HG03097 (cell line): Measurements from ENCODE around the gene TEX22.

Experiments
- ATAC-seq: cut with Tn5 transposase; IDR thresholded peaks from one replicate; pipeline ENCODE4 v1.9.1; 2021; ENCODE audit not compliant: unreplicated experiment, low FRiP score

The TEX22 gene

DNA sequence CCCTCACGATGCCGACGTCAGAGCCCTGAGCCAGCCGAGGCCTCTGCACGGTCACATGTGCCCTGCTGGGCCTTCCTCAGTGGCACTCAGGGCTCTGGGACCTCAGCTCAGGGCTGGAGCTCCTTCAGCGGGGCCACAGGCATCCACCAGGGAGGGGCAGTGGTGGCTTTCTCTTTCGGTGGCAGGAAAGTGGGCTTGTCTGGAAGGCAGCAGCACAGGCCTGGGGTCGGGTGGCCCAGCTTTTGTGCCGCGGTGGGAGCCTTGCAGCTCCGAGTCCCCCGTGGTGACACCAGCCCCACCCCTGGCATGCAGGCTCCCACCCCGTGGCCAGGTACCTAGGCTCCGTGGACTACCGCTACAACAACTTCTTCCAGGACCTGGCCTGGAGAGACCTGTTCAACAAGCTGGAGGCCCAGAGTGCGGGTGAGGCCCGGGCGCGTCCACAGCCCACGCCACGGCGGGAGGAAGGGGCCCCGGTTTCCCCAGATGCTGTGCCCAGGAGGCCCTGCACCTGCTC, 14.2 kb upstream of the TEX22 start:
- no peak for ATAC-seq

DNA sequence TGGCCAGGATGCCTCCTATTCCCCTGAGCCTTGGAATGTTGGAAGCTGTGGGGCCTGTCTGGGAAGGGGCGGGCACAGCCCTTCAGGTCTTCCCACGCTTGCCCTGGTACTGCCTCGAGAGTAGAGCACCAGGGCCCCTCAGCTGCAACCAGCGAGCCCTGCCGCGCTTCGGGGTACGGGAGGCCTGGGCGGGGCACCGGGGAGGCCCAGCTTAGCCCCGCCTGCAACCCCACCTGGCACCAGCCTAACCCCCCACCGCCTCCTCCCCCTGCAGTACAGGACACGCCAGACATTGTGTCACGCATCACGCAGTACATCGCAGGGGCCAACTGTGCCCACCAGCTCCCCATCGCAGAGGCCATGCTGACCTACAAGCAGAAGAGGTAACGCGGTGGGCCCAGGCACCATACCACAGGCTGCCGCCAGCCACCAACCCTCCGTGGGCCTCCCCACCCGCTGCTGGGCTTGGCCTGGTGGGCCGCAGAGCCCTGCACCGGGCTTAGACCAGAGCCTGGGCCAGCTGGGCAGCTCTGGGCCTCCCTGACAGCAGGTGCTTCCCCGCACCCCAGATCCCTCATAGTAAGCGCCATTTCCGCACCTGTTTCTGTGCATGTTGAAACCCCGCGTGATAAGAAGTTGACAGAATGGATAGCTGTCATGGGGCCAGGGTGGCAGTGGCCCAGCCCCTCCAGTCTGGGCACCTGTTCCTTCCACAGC, 13.6 kb upstream of the TEX22 start:
- no peak for ATAC-seq

DNA sequence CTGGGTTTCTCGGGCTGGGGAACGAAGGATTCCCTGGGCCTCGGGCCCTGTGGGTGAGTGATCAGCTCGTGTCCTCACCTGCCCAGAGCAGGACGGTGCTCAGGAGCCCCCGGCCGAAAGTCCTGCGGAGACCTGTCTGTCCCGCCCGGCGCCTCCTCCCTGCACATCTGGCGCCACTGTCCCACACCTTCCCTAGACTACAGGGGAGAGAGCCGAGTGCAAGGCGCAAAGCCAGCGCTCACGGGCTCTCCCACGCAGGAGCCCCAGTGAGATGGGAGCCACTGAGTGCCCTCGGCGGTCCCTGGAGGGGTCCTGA, 13.1 kb upstream of the TEX22 start:
- ATAC-seq, result no peak

DNA sequence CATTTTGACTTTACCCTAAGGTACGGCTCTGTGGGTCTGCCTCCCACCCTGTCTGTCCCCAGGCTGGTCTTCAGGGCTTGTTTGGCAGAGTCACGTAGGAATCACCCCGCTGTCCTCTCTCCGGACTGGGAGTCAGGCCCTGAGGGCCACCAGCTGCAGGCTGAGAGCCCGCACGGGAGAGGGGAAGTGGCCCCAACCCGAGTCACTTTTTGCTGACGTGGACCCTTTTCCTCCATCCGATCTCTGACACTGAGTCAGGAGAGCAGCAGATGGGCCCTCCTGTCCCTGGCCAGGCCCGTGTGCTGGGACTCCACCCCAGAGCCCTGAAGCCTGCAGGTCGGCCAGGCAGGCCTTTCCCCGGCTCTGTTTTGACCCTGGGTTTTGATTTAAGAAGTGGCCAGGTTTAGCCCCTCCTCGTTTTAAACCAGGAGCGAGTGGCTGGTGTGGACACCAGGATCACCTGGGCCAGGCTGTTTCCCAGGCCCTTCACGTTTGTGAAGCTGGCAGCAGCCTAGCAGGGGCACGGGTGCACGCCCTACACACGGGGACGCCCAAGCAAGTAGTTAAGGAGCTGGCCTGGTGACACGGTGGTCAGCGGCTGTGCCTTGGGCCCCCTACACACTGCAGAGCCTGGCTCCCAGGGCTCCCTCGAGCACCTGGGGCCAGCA, 12.5 kb upstream of the TEX22 start:
- no peak for ATAC-seq

DNA sequence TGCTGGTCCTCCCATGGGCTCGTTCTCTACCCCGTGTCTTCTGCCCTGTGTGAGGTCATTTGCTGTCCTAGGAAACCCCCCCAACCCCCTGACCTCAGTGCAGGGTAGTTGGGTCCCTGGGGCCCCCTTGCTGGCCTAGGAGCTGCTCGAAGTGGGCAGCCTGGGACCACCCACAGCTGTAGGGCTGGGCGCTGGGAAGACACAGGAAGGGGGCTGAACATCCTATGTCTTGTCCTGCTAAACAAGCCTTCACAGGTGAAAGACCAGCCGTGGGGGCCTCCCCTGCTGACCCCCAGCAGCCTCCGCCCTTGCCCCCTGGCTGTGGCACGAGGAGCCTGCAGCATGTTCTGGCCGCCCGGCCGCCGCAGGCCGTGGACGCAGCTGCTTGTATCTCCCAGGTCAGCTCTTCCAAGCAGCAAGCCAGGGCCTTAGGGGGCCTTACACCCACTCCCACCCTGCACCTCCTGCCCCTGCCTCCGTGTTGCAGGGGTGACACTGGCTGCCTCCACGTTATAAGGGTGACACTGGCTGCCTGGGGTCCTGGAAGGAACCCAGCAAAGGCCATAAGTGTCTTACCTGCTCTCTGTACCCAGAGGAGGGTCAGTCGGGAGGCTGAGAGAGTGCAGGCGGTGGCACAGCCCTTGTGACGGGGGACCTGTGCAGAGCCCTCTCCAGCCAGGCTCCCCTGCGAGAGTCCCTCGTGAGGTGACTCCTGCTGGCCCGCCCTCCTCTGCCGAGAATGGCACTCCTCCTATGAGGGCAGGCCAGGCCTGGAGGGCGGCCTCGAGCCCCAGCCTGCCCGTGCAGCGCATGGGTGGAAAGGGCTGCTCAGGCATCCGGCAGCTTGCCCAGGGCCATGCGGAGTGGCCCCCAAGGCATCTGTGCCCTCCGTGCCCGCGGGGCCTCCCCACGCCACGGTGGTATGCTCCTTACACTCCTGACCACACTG, 11.5 kb upstream of the TEX22 start:
- no peak for ATAC-seq

DNA sequence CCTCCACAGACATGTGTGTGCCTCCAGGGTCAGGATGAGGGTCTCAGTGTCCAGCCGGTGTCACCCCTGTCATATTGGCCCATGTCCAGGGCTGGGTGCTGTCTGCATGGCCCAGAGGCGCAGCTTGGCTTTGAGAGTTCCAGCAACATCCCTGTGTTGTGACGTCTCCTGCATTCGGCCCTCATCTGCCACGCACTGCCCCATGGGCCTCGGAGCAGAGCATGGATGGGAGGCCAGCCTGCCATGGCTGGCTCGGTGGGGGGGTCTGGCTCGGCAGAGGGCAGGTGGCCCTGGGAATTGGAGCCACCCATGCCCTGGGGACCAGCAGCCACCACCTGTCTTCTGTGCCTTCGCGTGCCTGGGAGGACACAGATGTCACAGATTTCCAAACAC, 10.8 kb upstream of the TEX22 start:
- no peak for ATAC-seq

DNA sequence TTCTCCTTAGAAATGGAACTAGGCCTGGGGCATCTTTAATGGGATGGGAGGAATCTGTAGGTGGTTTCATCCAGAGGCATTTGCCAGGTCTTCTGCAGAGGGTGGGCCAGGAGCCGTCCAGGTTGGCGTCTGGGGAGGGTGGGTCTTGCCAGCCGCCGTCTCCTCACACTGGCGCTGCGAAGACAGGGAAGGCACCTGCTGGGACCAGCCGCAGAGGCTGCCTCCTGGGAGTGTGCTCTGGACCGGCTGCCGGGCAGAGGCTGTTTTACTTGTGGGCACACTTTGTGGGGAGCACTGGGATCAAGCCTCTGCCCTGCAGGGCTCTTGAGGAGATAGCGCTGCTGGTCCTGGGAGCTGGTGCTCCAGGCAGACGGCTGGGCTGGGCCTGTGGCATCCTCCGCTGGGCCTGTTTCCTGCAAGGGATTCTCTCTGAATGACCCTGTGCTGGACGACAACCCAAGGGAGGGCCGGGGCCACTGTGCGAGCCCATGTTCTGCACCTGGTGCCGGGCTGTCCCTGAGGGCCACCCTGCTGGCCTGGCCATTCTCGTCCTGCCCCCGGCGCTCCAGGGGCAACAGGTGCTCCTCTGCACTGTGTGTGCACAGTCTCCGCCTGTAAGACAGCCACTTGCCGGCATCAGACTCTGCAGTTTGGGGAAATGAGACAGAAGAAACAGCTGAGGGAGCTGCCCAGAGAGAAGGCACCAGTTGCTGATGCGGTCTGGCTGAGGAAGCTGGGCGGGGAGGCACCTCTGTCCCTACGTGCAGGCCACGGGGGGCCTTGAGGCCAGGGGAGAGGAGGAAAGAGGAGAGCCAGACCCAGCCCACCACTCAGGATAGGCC, 10.0 kb upstream of the TEX22 start:
- ATAC-seq, result no peak

DNA sequence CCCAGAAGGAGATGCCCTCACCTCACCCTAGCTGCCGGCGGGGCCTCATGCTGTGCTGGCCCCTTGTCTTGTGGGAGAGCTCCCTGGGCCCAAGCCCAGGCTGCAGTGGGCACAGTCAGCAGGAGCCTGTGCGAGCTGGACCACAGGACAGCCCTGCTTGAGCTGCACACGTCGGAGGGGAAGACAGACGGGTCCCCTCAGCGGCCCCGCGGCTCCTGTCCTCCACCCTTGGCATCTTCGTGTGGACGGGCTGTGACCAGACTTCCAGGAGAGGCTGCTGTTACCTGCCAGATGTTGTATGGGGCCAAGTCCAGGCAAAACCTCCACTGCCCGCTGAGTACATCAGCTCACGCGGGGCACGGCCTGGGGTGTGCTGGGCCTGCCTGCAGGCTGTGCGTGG, 9.4 kb upstream of the TEX22 start:
- ATAC-seq, result no peak

DNA sequence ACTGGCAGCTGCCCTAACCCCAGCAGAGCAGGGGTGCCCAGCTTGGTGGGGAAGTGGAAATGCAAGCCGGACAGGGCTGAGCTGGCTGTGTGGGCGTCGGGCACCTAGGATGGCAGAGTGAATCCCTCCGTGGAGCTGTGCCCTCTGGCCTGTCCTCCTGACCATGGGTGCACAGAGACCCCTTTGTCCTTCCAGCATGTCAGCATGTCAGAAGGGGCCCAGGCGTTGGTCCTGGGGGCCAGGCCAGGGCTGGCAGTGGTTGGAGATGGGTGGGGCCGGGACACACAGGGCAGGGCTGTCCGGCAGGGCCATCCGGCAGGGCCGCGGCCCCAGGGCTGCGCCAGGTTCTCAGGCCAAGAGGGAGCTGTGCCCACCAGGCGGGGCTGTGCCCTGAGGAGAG, 8.8 kb upstream of the TEX22 start:
- ATAC-seq, result no peak

DNA sequence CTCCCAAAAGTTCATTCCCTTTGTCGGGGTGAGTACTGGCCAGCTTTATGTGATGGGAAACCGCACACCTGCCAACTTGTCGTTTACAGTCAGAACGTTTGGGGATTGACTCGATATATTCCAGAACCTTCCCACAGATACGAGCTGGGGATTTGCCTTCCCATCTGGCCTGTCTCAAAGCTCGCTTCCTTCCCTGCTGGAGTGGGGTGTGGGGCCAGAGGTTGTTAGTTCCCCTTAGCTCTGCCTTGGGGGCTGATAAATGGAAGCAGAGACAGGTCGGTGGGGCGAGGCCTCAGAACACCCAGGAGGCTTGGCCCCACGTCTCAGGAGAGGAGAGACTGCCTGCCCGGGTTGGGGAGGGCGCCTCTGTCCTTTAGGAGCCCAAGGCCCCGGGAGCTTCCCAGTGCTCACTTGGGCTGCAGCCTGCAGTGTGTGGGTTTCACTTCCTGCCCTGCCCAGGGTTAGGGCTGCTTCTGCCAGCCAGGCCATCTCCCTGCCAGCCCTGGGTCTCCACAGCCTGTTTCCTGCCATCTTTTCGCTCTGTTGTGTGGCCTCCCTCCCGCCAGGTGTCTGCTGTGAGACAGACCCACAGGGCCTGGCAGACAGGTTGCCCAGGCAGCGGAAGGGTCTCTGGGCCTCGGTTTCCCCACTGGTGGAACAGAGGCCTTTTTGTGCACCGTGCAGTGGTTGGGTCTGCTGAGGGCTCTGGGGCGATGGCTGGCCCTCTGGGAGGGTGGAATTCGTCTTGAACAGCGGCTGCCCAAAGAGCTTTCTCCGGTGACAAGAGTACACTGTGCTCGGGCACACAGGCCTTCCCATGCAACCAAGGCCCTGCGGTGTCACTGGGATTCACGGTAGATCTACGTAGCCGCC, 8.1 kb upstream of the TEX22 start:
- ATAC-seq, result no peak

DNA sequence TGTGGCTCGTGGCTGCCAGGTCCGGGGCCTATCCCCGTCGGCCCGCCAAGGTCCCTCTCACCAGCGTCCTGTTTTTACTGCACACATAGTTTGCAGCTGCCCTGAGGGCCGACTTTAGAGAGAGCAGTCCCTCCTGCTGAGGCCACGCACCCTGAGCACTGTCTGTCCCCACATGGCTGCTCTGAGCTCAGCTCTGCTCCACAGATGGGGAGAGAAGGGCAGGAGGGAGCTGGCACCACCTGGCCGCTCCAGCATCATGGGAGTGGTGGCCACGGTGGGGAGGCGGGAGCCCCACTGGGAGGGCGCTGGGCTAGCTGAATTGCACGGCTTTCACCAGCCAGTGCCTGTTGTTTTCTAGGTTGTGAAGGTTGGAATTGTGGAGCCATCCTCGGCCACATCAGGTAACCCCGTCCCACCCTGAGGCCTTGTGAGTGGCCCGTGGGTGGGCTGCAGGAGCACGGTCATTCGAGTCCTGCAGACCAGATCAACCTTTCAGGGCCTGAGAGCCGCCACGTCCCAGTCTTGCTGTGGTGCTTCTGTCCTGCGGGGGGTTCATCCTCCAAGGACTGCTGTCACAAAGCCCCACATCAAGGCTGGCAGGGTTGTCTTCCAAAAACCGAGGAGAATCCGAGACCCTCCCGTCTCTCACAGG, 7.4 kb upstream of the TEX22 start:
- ATAC-seq, result no peak

DNA sequence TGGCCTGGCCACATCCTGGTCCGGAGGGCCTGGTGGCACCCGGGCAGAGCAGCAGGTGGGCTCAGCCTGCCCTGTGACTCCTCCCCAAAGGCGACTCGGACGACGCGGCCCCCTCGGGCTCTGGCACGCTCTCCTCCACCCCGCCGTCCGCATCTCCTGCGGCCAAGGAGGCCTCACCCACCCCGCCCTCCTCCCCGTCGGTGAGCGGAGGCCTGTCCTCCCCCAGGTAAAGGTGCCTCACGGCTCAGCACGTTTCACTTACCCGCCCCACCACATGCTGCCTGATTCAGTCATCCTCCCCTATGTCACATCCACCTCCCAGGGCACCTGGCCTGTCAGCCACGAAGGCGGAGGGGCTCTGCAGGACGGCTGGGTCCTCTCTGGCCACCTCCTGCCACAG, 6.8 kb upstream of the TEX22 start:
- ATAC-seq, result no peak

DNA sequence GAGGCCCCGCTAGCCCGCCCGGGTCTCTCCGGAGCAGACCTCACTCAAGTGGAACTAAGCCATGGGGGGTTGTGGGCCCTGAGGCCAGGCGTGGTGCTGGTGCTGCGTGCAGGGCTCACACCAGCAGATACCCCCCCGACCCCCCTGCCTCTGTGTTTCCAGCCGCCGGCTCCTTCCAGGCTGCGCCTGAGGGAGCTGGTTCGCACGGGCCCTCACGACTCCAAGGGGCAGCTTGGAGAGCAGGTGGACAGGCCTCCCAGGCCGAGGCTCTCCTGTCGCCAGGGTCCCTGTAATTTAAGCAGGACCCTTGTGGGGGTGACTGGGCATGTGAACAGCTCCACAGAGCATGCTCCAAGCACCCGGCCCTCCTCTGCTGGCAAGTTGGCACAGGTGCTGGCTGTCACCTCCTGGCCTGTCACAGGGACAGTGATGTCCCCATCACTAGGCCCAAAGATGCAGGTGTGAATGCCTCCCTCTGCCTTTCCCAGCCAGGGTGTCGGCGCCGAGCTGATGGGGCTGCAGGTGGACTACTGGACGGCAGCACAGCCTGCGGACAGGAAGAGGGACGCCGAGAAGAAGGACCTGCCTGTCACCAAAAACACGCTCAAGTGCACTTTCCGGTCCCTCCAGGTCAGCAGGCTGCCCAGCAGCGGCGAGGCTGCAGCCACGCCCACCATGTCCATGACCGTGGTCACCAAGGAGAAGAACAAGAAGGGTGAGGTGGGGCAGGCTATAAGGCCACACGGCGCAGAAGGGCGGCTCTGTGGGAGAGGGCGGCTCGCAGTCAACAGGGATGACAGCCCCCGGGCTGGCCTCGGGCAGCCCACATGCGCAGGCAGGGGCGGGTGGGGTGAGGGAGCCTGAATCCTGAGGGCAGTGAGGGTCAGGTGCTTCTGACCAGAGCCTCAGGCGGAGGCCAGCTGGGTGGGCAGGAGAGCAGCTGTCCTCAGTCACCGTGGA, 5.9 kb upstream of the TEX22 start:
- no peak for ATAC-seq

DNA sequence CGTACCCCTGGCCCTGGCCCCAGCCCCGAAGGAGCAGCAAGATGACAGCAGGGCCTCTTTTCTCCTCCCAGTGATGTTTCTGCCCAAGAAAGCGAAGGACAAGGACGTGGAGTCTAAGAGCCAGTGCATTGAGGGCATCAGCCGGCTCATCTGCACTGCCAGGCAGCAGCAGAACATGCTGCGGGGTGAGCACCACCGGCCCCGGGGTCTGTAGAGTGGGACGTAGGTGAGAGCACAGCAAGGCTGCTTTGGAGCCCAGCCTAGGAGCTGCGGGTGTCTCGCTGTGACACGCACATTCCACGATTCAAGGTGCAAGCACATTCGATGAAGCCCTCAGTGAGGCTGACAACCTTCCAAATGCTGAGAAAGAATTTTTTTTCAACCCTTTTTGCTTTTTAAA, 5.2 kb upstream of the TEX22 start:
- no peak for ATAC-seq

DNA sequence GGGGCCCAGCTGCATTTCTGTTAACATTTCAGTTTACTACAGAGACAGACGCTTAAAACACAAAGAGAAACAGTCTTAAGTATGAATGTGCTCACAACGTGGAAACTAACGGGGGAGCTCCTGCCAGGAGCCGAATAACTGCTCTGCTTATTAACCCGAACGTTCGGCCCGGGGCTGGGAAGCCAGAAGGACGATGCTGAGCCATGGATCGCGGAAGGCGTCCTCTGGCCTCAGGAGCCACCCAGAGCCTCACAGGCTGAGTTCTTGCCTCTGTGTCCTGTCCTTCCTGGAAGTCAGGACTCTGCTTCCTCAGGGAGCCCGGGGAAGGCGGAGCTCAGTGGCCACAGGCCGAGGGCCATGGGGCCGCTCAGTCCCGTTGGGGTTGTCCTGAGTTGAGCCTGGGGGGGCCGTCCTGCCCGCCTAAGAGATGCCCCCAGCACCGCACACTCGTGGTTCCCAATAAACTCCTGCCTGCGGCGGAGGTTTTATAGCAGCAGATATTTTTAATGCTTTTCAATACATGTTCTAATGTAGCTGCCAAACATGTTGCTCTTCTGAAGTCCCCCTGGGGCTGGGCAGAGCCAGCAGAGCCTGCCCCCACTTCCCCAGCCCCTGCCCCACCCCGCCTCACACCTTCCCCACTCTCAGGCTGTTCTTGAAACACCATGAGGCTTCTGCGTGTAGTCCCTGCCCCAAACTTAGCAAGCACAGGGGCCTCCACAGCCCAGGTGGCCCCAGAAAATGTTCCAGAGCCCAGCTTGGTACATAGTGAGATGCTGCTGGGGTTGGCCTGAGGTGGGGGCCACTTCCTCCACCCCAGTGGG, 3.4 kb upstream of the TEX22 start:
- ATAC-seq, result no peak

DNA sequence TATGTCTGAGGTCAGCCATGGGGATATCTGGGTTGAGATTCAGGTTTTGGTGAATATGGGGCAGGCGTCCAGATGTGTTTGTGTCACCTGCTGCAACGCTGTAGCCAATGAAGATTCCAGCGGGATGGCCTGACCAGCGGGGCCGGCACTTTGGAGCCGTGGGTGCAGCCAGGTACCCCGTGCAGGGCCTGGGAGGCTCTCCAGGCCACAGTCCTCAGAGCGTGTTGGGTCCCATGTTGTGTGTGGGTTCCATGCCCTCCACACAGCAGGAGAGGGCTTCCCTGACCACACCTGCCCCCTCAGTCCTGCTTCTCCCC, 2.8 kb upstream of the TEX22 start:
- no peak for ATAC-seq

DNA sequence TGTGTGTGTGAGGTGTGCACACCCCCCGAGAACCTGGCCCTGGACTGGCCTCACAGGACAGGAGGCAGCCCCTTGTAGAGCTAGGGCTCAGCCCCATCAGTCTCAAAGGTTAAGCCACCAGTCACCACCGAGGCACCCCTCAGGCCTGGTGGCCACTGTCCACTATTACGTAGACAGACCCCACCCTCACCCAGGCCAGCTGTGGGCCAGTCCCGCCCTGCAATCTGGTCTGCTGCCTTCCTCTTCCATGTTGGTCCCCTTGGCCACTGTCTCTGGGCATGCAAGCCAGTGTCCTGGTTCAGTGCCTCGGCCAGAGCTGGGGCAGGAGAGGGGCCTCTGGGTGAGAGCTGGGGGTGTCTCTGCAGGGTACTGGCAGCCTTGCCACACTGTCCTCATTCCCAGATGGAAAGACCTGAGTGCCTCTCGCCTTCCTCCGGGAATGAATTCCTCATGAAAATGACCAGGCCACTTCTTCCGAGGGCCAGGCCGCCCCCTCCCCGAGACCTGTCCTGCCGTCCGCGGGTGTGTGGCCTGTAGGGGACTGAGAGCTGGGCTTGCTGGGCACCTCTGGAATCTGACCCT, 897 bp upstream of the TEX22 start:
- no peak for ATAC-seq
